HL-60 (cell line): ENCODE measurements around the gene GJC1.

ENCODE experiments used
- DNase-seq, 2 experiments: peaks; one replicate each; pipeline ENCODE4 v3.0.0-alpha.2; 2010 to 2020; ENCODE audit warnings: low read depth in 1 of 2, low spot score in 1 of 2
- H3K27ac ChIP-seq: fragments of 250-450 bp; sonication (Bioruptor Pico); replicated peaks from 2 replicates; pipeline ENCODE4 v1.5.1; 2020; ENCODE audit warnings: mild to moderate bottlenecking, moderate library complexity
- H3K27me3 ChIP-seq: fragments of 250-450 bp; sonication (Bioruptor Pico); 2 replicates; pipeline ENCODE4 v1.5.1; 2021; ENCODE audit warnings: mild to moderate bottlenecking, moderate library complexity; ENCODE audit not compliant: insufficient read depth, poor library complexity, severe bottlenecking
- H3K4me3 ChIP-seq: replicated peaks from 2 replicates; pipeline ENCODE4 v1.5.1; 2011; ENCODE audit warnings: mild to moderate bottlenecking, control low read depth, low read length; ENCODE audit not compliant: insufficient read depth
- CTCF ChIP-seq: IDR thresholded peaks from one replicate; pipeline ENCODE4 v1.5.1; 2011; ENCODE audit warnings: low read length, control low read depth, inconsistent platforms; ENCODE audit not compliant: insufficient read depth
- GABPA ChIP-seq: IDR thresholded peaks from 2 replicates; pipeline ENCODE4 v1.6.1; 2012; ENCODE audit warnings: low read depth
- POLR2AphosphoS5 ChIP-seq: IDR thresholded peaks from 2 replicates; pipeline ENCODE4 v1.6.1; 2012; ENCODE audit warnings: low read depth
- REST ChIP-seq: IDR thresholded peaks from 2 replicates; pipeline ENCODE4 v1.6.1; 2012; ENCODE audit warnings: low read depth; ENCODE audit not compliant: insufficient replicate concordance
- SPI1 ChIP-seq: IDR thresholded peaks from 2 replicates; pipeline ENCODE4 v1.6.1; 2012; ENCODE audit warnings: low read depth, mild to moderate bottlenecking, borderline replicate concordance

The GJC1 gene

GRCh38 chr17:44749980-44750318 lies 80.1 kb downstream of the GJC1 start:
- DNase-seq: no peak
- no peak overlapping the region for H3K4me3 ChIP-seq
- H3K27ac ChIP-seq: no peak overlapping the region
- no peaks in the 10 kb centered on the region for H3K27me3 ChIP-seq
- TF ChIP-seq CTCF (no peak), POLR2AphosphoS5 (no peak), REST (no peak), GABPA (no peak), SPI1 (no peak)

DNA sequence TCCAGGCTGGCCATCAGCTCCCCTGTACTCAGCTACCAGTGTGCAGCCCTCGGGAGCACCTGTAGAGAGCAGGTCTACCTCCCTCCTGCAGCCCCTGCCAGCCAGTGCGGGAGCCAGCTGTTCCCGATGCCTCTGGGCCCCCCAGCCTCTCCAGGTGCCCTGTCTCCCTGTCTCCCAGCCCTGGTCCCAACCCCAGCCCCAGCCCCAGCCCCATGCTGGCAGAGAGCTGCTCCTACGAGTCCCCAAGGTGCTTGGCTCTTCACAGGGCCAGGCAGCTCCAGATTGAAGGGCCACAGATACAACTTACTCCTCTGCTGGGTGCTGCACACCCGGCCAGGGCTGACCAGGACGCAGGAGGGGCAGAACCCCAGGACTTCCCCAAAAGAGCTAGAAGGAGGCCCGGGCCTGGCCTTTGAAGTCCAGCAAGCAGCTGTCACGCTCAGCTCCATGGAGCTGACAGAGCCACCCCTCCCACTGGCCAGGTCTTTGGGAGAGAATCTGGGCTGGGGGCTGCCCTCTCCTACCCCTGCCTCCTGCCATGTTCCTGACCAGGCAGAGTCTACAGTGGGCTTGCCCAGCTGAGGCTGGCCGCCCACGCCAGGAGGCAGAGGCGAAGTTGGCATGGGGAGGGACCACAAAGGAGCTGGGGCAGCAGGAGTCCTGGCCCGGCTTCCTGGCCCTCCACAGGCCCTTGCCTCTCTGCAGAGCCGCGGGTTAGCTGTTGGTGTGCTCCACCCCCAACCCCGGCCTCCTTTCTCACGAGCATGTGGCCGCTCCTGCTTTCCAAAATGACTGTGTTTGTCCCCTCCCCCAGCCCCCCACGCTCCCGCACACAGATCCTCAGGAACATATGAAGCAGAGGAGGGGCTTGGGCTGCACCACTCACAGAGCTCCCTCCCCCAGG lies 80.8 kb downstream of the GJC1 start:
- H3K27me3 ChIP-seq: no peaks in the 10 kb centered on the region
- TF ChIP-seq CTCF (no peak), GABPA (no peak), SPI1 (no peak), POLR2AphosphoS5 (no peak), REST (no peak)
- no peak for DNase-seq
- no peak overlapping the region for H3K4me3 ChIP-seq
- H3K27ac ChIP-seq: no peak overlapping the region
